GM12891 (cell line): ENCODE data around the gene BCAR3. TPM values are rescaled to one million over a fixed set of nuclear protein-coding genes. Genes with fewer than 3 reads are reported as not detected.
A peak's percentile ranks its signal among the peaks of the same experiment; 100 is the strongest.

Experiments
- DNase-seq: peaks from one replicate; pipeline ENCODE4 v3.0.0; 2011; ENCODE audit warnings: low spot score; ENCODE audit not compliant: insufficient read length
- FAIRE-seq: peaks from 2 replicates; lab custom pipeline; 2011; peaks lifted over from hg19 to GRCh38; lab: Jason Lieb, UNC
- PAX5 ChIP-seq: IDR thresholded peaks from 2 replicates; pipeline ENCODE4 v1.6.1; 2011; ENCODE audit warnings: low read length, moderate library complexity, mild to moderate bottlenecking; ENCODE audit not compliant: insufficient read depth, severe bottlenecking
- POLR2A ChIP-seq: IDR thresholded peaks from 2 replicates; pipeline ENCODE4 v1.6.1; 2011; ENCODE audit warnings: low read depth, low read length, control low read depth
- POLR2AphosphoS5 ChIP-seq: IDR thresholded peaks from 2 replicates; pipeline ENCODE4 v1.6.1; 2011; ENCODE audit warnings: low read depth, low read length, control low read depth
- POU2F2 ChIP-seq: IDR thresholded peaks from 2 replicates; pipeline ENCODE4 v1.6.1; 2011; ENCODE audit warnings: low read depth, mild to moderate bottlenecking, control low read depth, low read length, moderate library complexity
- SPI1 ChIP-seq: IDR thresholded peaks from 2 replicates; pipeline ENCODE4 v1.6.1; 2011; ENCODE audit warnings: low read depth, low read length, control low read depth
- TAF1 ChIP-seq: IDR thresholded peaks from 2 replicates; pipeline ENCODE4 v1.6.1; 2011; ENCODE audit warnings: low read depth, low read length, control low read depth
- polyA plus RNA-seq: library from polyadenylated mRNA; unstranded; fragments of >200 nt; gene quantifications from one replicate; pipeline ENCODE4 v1.2.1, GENCODE V29; 2012; ENCODE audit warnings: low read depth, missing spikeins, inconsistent platforms; ENCODE audit not compliant: missing spikeins

Gene BCAR3
- polyA plus RNA-seq: 2.4 TPM

DNA sequence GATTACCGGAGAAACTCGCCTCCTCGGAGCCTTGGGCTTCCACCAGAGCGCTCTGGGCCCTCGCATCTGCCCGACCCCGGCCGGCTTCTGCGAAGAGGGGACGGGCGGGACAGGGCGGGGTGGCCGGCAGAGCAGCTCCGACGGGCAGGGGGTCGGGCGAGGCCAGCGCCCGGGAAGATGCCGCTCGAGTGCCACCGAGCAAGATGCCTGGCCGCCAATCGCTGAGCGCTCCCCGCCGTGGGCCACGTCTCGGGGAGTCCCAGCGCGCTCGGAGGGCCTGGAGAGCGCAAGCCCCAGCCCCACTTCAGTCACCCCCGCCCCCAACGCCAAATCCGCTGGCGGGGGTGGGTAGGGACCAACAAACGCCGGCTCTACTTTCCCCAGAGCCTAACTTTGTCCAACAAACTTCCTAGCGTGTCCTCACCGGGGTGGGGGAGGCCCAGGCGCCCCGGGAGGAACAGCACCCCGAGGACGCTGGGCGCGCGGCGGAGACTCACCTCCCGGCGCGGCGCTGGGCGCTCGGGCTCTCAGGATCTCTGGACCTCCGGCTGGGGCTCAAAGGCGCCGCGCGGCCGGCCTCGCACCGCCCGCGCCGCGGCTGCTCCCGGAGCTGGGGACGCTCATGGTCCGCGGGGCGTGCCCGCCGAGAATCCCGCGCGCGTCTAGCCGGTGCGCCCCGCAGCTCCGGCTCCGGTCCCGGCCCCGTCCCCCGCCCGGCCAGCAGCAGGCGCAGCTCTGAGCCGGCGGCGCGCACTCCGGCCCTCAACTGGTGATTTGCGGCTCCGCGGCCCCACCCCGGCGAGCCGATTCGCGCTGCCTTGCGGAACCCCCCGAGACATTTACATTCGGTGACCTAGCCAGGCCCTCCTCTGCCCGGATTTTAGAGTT, at the start of gene BCAR3:
Gene BCAR3, minus strand, starts transcription at position 737 of the 888 bp plus-strand sequence. CDS start 6,907 bp downstream, outside the sequence.
- TF ChIP-seq POLR2A (no peak), PAX5 (no peak), POU2F2 (no peak; the same call in 1 of the 2 replicates), SPI1 (no peak), POLR2AphosphoS5 (no peak), TAF1 (no peak)
- FAIRE-seq: peak; percentile 16
- peak; percentile 53 for DNase-seq

DNA sequence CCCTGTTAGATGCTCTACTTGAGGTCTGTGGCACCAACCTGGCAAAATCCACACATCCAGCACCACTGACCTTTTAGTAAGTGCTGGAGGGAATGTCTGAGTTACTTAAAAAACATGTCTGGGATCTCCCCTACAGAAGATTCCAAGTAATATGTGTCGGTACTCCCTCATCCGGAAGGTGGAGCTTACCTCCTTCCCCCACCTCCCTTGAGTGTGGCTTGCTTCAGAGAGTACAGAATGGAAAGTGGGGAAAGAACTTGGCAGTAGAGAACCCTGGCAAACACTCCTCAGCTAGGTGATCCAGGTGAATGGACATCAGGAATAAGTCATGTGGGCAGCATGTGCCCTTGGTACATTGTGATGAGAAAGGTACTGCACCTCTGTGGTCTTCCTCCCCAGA, 49.0 kb upstream of the BCAR3 start:
- FAIRE-seq (peak; percentile 48), DNase-seq (no peak)
- TF ChIP-seq SPI1 (no peak), TAF1 (no peak), POLR2A (no peak), POLR2AphosphoS5 (no peak), PAX5 (no peak), POU2F2 (no peak)

DNA sequence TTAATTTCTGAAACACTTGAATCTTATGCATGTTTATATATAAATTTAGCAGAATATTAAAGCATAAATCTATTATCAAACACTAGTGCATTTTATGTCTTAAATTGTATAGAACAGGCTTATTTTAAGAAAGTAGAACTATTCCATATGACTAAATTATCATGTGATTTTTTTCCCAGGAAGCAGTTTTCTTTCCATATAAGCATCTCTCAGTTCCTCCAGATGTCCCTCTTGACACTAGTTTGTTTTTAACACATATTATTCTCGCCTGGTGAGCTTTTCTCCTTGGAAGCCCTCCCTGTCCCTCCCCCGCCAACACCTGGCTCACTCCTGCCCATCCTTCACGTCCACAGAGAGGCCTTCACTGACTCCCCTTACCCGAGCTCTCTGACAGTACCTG, 48.3 kb upstream of the BCAR3 start:
- no peak for FAIRE-seq
- TF ChIP-seq POLR2AphosphoS5: no peak
- no peak for TF ChIP-seq TAF1
- no peak for TF ChIP-seq PAX5
- TF ChIP-seq POLR2A: no peak
- no peak for TF ChIP-seq POU2F2
- TF ChIP-seq SPI1: no peak
- DNase-seq: no peak

DNA sequence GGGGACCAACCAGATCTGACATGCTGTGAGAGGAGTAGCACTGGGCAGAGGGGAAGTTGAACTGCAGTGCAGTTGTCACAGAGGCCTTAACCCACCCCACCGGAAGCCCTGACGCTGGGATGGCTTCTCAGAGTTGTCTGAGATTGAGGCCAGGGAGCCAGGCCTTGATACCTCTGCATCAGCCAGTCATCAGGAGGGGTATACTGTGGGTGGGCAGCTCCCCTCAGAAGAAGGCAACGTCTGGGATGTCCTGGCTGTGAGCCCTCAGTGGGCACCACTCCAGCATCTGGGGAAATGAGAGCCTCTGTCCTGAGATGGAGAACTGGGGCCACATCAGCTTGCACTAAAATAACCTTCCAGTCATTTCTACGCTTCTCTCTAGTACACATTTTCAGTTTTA, 47.9 kb upstream of the BCAR3 start:
- peak; percentile 9 for FAIRE-seq
- TF ChIP-seq PAX5: no peak
- DNase-seq: no peak

DNA sequence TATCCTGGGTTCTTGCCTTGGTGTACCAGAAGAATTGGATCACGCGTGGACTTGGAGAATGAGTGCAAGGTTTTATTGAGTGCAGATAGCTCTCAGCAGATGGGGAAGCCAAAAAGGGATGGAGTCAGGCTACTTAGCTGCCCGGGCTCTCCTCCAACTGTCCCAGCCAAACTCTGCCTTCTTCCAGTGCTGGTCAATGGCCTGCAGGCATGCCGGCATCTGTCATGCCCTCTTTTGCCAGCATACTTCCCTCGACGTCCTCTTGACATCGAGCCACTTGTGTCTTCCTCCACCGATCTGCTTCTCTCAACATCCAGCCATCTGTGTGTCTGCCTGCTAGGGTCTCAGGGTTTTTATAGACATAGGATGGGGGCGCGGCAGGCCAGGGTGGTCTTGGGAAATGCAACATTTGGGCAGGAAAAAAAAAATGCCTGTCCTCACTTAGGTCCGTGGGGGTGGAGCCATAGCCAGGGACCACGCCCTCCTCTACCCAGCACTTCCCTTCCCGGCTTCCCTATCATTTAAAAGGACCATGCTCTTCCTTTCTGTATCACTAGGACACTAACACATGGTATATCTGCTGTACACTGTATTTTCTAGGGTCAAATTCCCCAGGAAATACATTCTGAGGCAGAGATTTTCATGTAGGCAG, 47.0 kb upstream of the BCAR3 start:
- FAIRE-seq (no peak), DNase-seq (no peak)
- TF ChIP-seq PAX5 (no peak), TAF1 (no peak), SPI1 (no peak), POLR2A (no peak), POLR2AphosphoS5 (no peak), POU2F2 (no peak)

DNA sequence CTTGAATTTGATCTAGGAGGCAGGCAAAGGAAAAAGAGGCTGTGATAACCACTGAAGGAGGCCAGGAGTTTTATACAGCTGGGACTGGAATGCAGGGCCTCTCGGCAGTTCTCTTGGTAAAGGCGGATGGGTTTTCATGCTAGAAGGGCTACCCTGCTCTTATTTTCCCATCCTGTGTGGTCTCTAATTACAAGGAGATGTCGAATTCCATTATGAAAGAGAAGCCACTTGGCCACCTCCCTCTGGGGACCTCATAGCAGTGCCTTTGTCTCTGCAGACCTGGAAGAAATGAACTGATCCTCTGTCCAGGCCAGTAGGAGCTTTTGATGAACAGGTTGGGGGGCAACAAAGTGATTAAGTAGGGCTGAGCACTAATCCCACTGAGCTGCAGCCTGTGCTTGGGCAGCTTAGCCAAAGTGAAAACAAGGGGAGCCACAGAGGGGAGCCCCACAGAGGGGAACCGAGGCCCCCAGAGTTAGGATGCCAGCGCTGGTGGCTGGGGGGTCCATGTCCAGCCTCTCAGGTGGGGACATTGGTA, 42.2 kb upstream of the BCAR3 start:
- DNase-seq: no peak
- FAIRE-seq: no peak
- TF ChIP-seq SPI1: no peak
- TF ChIP-seq POLR2A: no peak
- no peak for TF ChIP-seq TAF1
- no peak for TF ChIP-seq POLR2AphosphoS5
- TF ChIP-seq POU2F2: no peak
- TF ChIP-seq PAX5: no peak

DNA sequence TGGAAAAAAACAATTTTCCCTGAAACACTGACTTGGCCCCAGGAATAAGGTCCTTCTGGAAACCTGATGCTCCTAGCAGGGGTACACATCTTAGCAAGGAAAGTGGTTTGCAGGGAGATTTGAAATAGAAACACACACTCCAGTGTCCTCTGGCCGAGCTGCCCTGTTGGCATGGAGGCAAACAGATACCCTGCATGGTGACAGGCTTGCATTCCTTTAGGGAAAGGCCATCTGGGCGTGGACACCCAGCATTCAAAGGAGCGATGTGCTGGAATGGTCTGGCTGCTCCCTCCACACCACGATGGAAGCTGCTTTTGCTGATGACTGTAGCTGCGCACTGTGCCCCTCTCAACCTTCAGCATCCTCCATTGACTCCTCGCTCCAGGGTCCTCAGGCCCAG, 41.5 kb upstream of the BCAR3 start:
- FAIRE-seq (no peak), DNase-seq (no peak)
- no peak for TF ChIP-seq POLR2A

DNA sequence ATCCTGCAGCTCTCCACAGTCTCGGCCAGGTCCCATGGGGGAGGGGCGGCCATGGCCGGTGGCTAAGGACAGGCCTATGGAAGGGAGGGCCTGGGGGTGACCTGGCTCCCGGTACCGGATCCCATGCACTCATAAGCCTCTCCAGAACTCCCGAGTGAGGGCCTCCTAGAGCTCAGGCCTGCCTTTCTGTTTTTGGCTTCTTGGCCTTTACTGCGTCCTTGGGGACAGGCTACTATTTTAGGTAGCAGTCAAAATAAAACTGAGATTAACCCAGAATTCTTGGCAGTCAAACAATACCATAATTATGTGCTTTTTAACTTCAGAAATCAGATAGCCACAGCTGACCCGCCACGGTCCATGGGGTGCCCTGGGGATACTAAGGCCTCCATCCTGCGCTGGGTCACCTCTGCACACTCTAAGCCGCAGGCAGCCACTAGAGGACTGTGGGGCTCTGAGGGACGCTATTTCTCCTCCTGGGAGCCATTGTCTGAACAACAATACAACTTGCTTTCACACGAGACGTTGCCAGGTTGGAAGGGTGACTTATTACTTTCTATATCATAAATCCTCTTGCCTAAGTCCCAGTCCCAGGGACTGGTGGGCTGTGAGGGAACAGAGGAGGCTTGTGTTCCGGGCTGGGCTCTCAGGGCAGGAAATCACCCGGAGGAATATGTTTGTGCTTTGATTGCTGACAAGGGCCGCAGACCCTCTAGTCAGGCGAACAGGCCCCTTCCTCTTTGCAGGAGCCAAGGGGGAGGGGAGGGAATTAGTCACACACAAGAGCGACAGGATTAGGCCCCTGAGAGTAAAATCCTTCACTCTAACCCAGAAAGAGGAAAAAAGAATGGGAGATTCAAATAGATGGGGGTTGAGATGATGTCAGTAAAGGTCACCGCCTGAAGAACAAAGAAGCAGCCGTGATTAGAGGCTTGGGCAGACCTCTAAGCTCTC, 40.7 kb upstream of the BCAR3 start:
- DNase-seq (no peak), FAIRE-seq (no peak)
- TF ChIP-seq TAF1 (no peak), POLR2A (no peak), POU2F2 (no peak), POLR2AphosphoS5 (no peak), SPI1 (no peak), PAX5 (no peak)
